ENCODE measurements around the gene SLC25A34.

The SLC25A34 gene

GRCh38 chr1:15722411-15722810 lies 13.6 kb upstream of the SLC25A34 start:
- TF ChIP-seq CTCF (IDR thresholded peaks at IDR 0.05; ENCODE audit: borderline replicate concordance, insufficient read depth, low read depth, low read length), result no peak
- no peak overlapping the region for H3K4me3 ChIP-seq (ENCODE audit: low read depth, low read length)

GRCh38 chr1:15722836-15723532 lies 13.1 kb upstream of the SLC25A34 start:
- TF ChIP-seq CTCF (IDR thresholded peaks at IDR 0.05; ENCODE audit: borderline replicate concordance, insufficient read depth, low read depth, low read length), result no peak
- no peak overlapping the region for H3K4me3 ChIP-seq (ENCODE audit: low read depth, low read length)

GRCh38 chr1:15723631-15724246 lies 12.3 kb upstream of the SLC25A34 start:
- H3K4me3 ChIP-seq (ENCODE audit: low read depth, low read length), result no peak overlapping the region
- no peak for TF ChIP-seq CTCF (IDR thresholded peaks at IDR 0.05; ENCODE audit: borderline replicate concordance, insufficient read depth, low read depth, low read length)

- no peak overlapping the region for H3K4me3 ChIP-seq (ENCODE audit: low read depth, low read length)
- TF ChIP-seq CTCF (IDR thresholded peaks at IDR 0.05; ENCODE audit: borderline replicate concordance, insufficient read depth, low read depth, low read length), result no peak
These were observed 10.8 kb upstream of the SLC25A34 start for GRCh38 chr1:15724949-15725880.

GRCh38 chr1:15726508-15726907 lies 9.6 kb upstream of the SLC25A34 start:
- no peak overlapping the region for H3K4me3 ChIP-seq (ENCODE audit: low read depth, low read length)
- TF ChIP-seq CTCF (IDR thresholded peaks at IDR 0.05; ENCODE audit: borderline replicate concordance, insufficient read depth, low read depth, low read length), result no peak

GRCh38 chr1:15727021-15727420 lies 9.0 kb upstream of the SLC25A34 start:
- no peak for TF ChIP-seq CTCF (IDR thresholded peaks at IDR 0.05; ENCODE audit: borderline replicate concordance, insufficient read depth, low read depth, low read length)
- H3K4me3 ChIP-seq (ENCODE audit: low read depth, low read length), result no peak overlapping the region

All from GM12875 (cell line).